HepG2 (cell line): ENCODE data around the gene CCSER1. TPM values are rescaled to one million over a fixed set of nuclear protein-coding genes. Genes with fewer than 3 reads are reported as not detected.

ENCODE experiments used
- ATAC-seq: fragments of 200-7000 bp; cut with Tn5 transposase; 3 replicates; pipeline ENCODE4 v1.9.1; 2020; ENCODE audit warnings: mild to moderate bottlenecking, moderate library complexity
- BruUV-seq: library from RNA; stranded (reverse); fragments of 400-500 nt; replicated peaks from 2 replicates; lab custom pipeline; 2021; lab: Mats Ljungman, UMichigan
- CTCF ChIA-PET: fragments of 300-600 bp; formaldehyde crosslinking; extraction: SDS; loops from one replicate; lab custom pipeline; 2021; ENCODE audit warnings: low total read pairs, inconsistent platforms, low intra/inter-chr PET ratio; lab: Yijun Ruan, JAX
- POLR2A ChIA-PET: fragments of 350-600 bp; sonication (Branson Sonifier 250); formaldehyde crosslinking; loops from one replicate; lab custom pipeline; 2020; ENCODE audit warnings: antibody characterized with exemption, inconsistent platforms; lab: Yijun Ruan, JAX
- DNase-seq: peaks from one replicate; pipeline ENCODE4 v3.0.0-alpha.2; 2015; ENCODE audit warnings: low spot score
- FAIRE-seq: peaks from 3 replicates; lab custom pipeline; 2011; peaks lifted over from hg19 to GRCh38; lab: Jason Lieb, UNC
- H2AFZ ChIP-seq: one replicate; pipeline ENCODE4 v1.6.1; 2011; ENCODE audit warnings: low read length, inconsistent platforms
- H3K27ac ChIP-seq: fragments of 300-600 bp; 3 replicates; pipeline ENCODE4 v1.8.0; 2011; ENCODE audit warnings: mixed run types, mild to moderate bottlenecking, mixed read lengths, low read length, inconsistent platforms; ENCODE audit not compliant: insufficient read depth; ENCODE audit errors: extremely low read length
- H3K27me3 ChIP-seq, 2 experiments: fragments of 200-600 bp in 1 of 2; 2 replicates in 1 of 2; 3 replicates in 1 of 2; pipeline versions ENCODE4 v1.6.0 to v1.8.0; 2011; ENCODE audit warnings: low read length in 2 of 2, mild to moderate bottlenecking in 2 of 2, moderate library complexity in 2 of 2, inconsistent platforms in 1 of 2; ENCODE audit not compliant: insufficient read depth in 2 of 2, control insufficient read depth in 1 of 2
- H3K36me3 ChIP-seq, 2 experiments: fragments of 200-600 bp in 1 of 2; replicated peaks in 1 of 2; 2 replicates in 1 of 2; 3 replicates in 1 of 2; pipeline versions ENCODE4 v1.5.1 to v1.8.0; 2011; ENCODE audit warnings: low read length in 2 of 2, inconsistent platforms in 1 of 2; ENCODE audit not compliant: insufficient read depth in 2 of 2, control insufficient read depth in 1 of 2
- H3K4me1 ChIP-seq: 2 replicates; pipeline ENCODE4 v1.5.1; 2012; ENCODE audit warnings: low read length, inconsistent platforms; ENCODE audit not compliant: insufficient read depth
- H3K4me2 ChIP-seq: 2 replicates; pipeline ENCODE4 v1.6.0; 2011; ENCODE audit warnings: low read depth, low read length, inconsistent platforms
- H3K4me3 ChIP-seq, 3 experiments: fragments of 200-600 bp in 1 of 3; sonication (generic), shearing (Covaris generic) in 1 of 3; replicated peaks in 1 of 3; 2 replicates each; pipeline ENCODE4 v1.5.1; 2011 to 2016; ENCODE audit warnings: low read length in 3 of 3, inconsistent platforms in 2 of 3, low read depth in 2 of 3, mild to moderate bottlenecking in 2 of 3, control low read depth in 1 of 3, mixed read lengths in 1 of 3; ENCODE audit not compliant: insufficient read depth in 1 of 3
- H3K79me2 ChIP-seq: one replicate; pipeline ENCODE4 v1.6.1; 2011; ENCODE audit warnings: low read length, inconsistent platforms; ENCODE audit not compliant: insufficient read depth
- H3K9ac ChIP-seq: 2 replicates; pipeline ENCODE4 v1.6.0; 2011; ENCODE audit warnings: mild to moderate bottlenecking, low read depth, low read length, inconsistent platforms; ENCODE audit not compliant: insufficient read depth
- H3K9me3 ChIP-seq: 2 replicates; pipeline ENCODE4 v1.5.1; 2012; ENCODE audit warnings: mild to moderate bottlenecking, low read length
- H4K20me1 ChIP-seq: 2 replicates; pipeline ENCODE4 v1.6.0; 2011; ENCODE audit warnings: inconsistent platforms, mild to moderate bottlenecking, low read length, moderate library complexity; ENCODE audit not compliant: insufficient read depth
- GABPB1 ChIP-seq: IDR thresholded peaks from 2 replicates; pipeline ENCODE4 v1.6.1; 2016; ENCODE audit warnings: mild to moderate bottlenecking, missing genetic modification reagents, moderate library complexity, missing compliant biosample characterization
- KMT2B ChIP-seq: IDR thresholded peaks from 2 replicates; pipeline ENCODE4 v1.6.1; 2016; ENCODE audit warnings: missing genetic modification reagents, missing compliant biosample characterization
- NFE2L1 ChIP-seq: sonication (generic); formaldehyde crosslinking; IDR thresholded peaks from 2 replicates; pipeline ENCODE4 v1.4.0; 2020; ENCODE audit warnings: missing genetic modification reagents, mild to moderate bottlenecking, borderline replicate concordance
- PCBP2 ChIP-seq: fragments of 200-400 bp; formaldehyde crosslinking; optimal IDR thresholded peaks from 2 replicates; pipeline ENCODE3; 2018; ENCODE audit warnings: low read length, low read depth; ENCODE audit not compliant: poor library complexity, severe bottlenecking
- PLRG1 ChIP-seq: fragments of 450-650 bp; conservative IDR thresholded peaks from 2 replicates; pipeline ENCODE4 v1.6.1; 2016
- SNAPC2 ChIP-seq: sonication (generic); formaldehyde crosslinking; IDR thresholded peaks from 2 replicates; pipeline ENCODE4 v1.8.1; 2022; ENCODE audit warnings: mild to moderate bottlenecking, missing genetic modification reagents
- ZBTB7B ChIP-seq: sonication (generic); formaldehyde crosslinking; IDR thresholded peaks from 2 replicates; pipeline ENCODE4 v1.4.0; 2020; ENCODE audit warnings: missing genetic modification reagents
- ZMYM2 ChIP-seq: sonication (generic); formaldehyde crosslinking; IDR thresholded peaks from 2 replicates; pipeline ENCODE4 v1.8.0; 2022; ENCODE audit warnings: mild to moderate bottlenecking, missing genetic modification reagents
- ZNF781 ChIP-seq: sonication (generic); formaldehyde crosslinking; IDR thresholded peaks from 2 replicates; pipeline ENCODE4 v1.5.1; 2020; ENCODE audit warnings: borderline replicate concordance, mild to moderate bottlenecking, missing genetic modification reagents; ENCODE audit errors: not compliant biosample characterization
- ZSCAN9 ChIP-seq: IDR thresholded peaks from 2 replicates; pipeline ENCODE4 v1.6.1; 2016; ENCODE audit warnings: borderline replicate concordance
- WGBS: methylation state at CpG from one replicate; pipeline ENCODE4 v1.1.6; 2017; ENCODE audit warnings: low lambda C conversion rate; 5-methylcytosine and 5-hydroxymethylcytosine counted together
- in situ Hi-C: cut with HindIII; loops from 2 replicates; pipeline ENCODE4 v1.10.0; 2017; ENCODE audit warnings: low pct_unique_long_range_greater_than_20kb; ENCODE audit not compliant: extremely low pct_ligation_motif_present
- intact Hi-C: fragments of 100-400 bp; cut with micrococcal nuclease; formaldehyde crosslinking; loops from one replicate; pipeline ENCODE4 v1.10.0; 2022; ENCODE audit not compliant: unreplicated experiment
- polyA plus RNA-seq, 8 experiments: library from polyadenylated mRNA; depleted of rRNA in 3 of 8; stranded (reverse) in 7 of 8; unstranded in 1 of 8; fragments of >200 nt; fragmentation: Illumina TruSeq in 4 of 8; extraction: Trizol in 4 of 8; gene quantifications; 2 replicates each; pipeline versions ENCODE4 v1.2.1 to v1.2.3, GENCODE V29; 2011 to 2016; ENCODE audit warnings: low read depth in 4 of 8, missing spikeins in 1 of 8, mixed read lengths in 1 of 8; ENCODE audit not compliant: insufficient read depth in 1 of 8
- total RNA-seq, 5 experiments: library from RNA; depleted of rRNA; stranded (reverse); fragments of >200 nt; fragmentation: Illumina TruSeq; extraction: Trizol; gene quantifications; 2 replicates each; pipeline ENCODE4 v1.2.3, GENCODE V29; 2016; ENCODE audit warnings: low read depth in 1 of 5
- TF ChIP-seq, protein P1 (sequence below): IDR thresholded peaks from 2 replicates; pipeline ENCODE4 v1.6.1; 2012; ENCODE audit warnings: low read depth, low read length, improper control_type of control experiment
- TF ChIP-seq, protein P2 (sequence below): sonication (generic); formaldehyde crosslinking; IDR thresholded peaks from 2 replicates; pipeline ENCODE4 v1.5.1; 2020; ENCODE audit warnings: mild to moderate bottlenecking, moderate library complexity, missing genetic modification reagents
- TF ChIP-seq, protein P3 (sequence below): sonication (generic); formaldehyde crosslinking; IDR thresholded peaks from 2 replicates; pipeline ENCODE4 v1.4.0; 2020; ENCODE audit warnings: missing genetic modification reagents, borderline replicate concordance
- TF ChIP-seq, protein P4 (sequence below): sonication (generic); formaldehyde crosslinking; IDR thresholded peaks from 2 replicates; pipeline ENCODE4 v1.8.0; 2022; ENCODE audit warnings: mild to moderate bottlenecking, missing genetic modification reagents; ENCODE audit not compliant: insufficient replicate concordance

The CCSER1 gene
- total and polyA plus RNA-seq, 2 of the 13 experiments (the other 11 are each of a cell fraction or from before 2014, with no cell fraction given) = not detected

DNA sequence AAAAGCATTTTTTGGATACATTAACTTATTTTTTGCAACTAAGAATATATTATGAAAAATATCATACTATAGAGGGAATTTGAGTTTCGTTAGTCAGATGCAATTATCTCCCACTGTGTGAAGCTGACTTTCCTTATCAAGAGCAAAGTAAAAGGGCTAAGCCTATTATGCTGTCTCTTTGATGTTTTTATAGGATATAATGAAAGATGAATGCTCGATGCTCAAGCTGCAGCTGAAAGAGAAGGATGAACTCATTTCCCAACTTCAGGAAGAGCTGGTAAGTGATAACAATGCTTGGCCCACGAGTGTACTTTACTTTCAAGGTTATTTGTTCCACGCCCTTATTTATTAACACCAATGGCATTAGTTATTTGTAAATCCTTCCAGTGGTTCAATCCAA lies 688.4 kb downstream of the CCSER1 start (continued):
- TF ChIP-seq, protein P1, sequence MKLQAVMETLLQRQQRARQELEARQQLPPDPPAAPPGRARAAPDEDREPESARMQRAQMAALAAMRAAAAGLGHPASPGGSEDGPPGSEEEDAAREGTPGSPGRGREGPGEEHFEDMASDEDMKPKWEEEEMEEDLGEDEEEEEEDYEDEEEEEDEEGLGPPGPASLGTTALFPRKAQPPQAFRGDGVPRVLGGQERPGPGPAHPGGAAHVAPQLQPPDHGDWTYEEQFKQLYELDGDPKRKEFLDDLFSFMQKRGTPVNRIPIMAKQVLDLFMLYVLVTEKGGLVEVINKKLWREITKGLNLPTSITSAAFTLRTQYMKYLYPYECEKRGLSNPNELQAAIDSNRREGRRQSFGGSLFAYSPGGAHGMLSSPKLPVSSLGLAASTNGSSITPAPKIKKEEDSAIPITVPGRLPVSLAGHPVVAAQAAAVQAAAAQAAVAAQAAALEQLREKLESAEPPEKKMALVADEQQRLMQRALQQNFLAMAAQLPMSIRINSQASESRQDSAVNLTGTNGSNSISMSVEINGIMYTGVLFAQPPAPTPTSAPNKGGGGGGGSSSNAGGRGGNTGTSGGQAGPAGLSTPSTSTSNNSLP = no peak
- TF ChIP-seq SNAPC2 (CRISPR knock-in tag) (no peak), ZMYM2 (CRISPR knock-in tag) (no peak), KMT2B (CRISPR knock-in tag) (no peak)
- TF ChIP-seq, protein P2, sequence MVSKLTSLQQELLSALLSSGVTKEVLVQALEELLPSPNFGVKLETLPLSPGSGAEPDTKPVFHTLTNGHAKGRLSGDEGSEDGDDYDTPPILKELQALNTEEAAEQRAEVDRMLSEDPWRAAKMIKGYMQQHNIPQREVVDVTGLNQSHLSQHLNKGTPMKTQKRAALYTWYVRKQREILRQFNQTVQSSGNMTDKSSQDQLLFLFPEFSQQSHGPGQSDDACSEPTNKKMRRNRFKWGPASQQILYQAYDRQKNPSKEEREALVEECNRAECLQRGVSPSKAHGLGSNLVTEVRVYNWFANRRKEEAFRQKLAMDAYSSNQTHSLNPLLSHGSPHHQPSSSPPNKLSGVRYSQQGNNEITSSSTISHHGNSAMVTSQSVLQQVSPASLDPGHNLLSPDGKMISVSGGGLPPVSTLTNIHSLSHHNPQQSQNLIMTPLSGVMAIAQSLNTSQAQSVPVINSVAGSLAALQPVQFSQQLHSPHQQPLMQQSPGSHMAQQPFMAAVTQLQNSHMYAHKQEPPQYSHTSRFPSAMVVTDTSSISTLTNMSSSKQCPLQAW (CRISPR knock-in tag) = no peak

DNA sequence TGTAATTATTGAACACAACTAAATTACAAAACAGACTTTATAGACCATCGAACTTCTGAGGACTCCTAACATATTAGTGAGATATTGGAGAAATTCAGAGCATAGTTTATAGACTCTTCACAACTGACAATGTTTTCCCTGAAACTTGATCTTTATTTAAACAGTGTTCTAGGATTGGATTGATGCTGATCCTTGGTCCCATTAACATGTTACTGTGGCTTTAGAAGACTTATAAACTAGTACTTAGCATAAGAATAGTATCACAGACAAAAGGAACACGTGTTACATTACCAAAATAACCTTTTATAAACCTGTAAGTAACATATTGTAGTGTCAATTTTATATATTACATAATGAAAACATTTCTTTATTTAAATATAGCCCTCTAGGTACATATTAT lies 689.6 kb downstream of the CCSER1 start:
- POLR2A ChIA-PET = no interaction called here
- no peak overlapping the region for H3K27ac ChIP-seq
- DNase-seq = no peak
- H3K4me1 ChIP-seq = no peaks in the 10 kb centered on the region
- no peak overlapping the region for H3K9ac ChIP-seq
- in situ Hi-C loops (no loop called here), intact Hi-C loops (no loop called here)
- 2% methylated on average over 2 of the region's 2 CpGs for WGBS
- peaks cover 29% of the 10 kb centered on the region for H3K9me3 ChIP-seq
- no peaks in the 10 kb centered on the region for H4K20me1 ChIP-seq
- no peaks in the 10 kb centered on the region for H3K27me3 ChIP-seq
- FAIRE-seq = no peak
- CTCF ChIA-PET = no interaction called here
- no peak overlapping the region for H3K4me2 ChIP-seq
- no TSS peak for BruUV-seq
- H3K4me3 ChIP-seq = no peak overlapping the region
- H2AFZ ChIP-seq = no peak overlapping the region
- H3K36me3 ChIP-seq = no peaks in the 10 kb centered on the region
- no peak for ATAC-seq
- H3K79me2 ChIP-seq = no peaks in the 10 kb centered on the region
- TF ChIP-seq ZBTB7B (CRISPR knock-in tag) (no peak), PLRG1 (no peak), ZSCAN9 (no peak), PCBP2 (no peak), NFE2L1 (CRISPR knock-in tag) (no peak), ZNF781 (no peak), GABPB1 (CRISPR knock-in tag) (no peak)
- TF ChIP-seq, protein P3, sequence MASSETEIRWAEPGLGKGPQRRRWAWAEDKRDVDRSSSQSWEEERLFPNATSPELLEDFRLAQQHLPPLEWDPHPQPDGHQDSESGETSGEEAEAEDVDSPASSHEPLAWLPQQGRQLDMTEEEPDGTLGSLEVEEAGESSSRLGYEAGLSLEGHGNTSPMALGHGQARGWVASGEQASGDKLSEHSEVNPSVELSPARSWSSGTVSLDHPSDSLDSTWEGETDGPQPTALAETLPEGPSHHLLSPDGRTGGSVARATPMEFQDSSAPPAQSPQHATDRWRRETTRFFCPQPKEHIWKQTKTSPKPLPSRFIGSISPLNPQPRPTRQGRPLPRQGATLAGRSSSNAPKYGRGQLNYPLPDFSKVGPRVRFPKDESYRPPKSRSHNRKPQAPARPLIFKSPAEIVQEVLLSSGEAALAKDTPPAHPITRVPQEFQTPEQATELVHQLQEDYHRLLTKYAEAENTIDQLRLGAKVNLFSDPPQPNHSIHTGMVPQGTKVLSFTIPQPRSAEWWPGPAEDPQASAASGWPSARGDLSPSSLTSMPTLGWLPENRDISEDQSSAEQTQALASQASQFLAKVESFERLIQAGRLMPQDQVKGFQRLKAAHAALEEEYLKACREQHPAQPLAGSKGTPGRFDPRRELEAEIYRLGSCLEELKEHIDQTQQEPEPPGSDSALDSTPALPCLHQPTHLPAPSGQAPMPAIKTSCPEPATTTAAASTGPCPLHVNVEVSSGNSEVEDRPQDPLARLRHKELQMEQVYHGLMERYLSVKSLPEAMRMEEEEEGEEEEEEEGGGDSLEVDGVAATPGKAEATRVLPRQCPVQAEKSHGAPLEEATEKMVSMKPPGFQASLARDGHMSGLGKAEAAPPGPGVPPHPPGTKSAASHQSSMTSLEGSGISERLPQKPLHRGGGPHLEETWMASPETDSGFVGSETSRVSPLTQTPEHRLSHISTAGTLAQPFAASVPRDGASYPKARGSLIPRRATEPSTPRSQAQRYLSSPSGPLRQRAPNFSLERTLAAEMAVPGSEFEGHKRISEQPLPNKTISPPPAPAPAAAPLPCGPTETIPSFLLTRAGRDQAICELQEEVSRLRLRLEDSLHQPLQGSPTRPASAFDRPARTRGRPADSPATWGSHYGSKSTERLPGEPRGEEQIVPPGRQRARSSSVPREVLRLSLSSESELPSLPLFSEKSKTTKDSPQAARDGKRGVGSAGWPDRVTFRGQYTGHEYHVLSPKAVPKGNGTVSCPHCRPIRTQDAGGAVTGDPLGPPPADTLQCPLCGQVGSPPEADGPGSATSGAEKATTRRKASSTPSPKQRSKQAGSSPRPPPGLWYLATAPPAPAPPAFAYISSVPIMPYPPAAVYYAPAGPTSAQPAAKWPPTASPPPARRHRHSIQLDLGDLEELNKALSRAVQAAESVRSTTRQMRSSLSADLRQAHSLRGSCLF = no peak
- TF ChIP-seq, protein P4, sequence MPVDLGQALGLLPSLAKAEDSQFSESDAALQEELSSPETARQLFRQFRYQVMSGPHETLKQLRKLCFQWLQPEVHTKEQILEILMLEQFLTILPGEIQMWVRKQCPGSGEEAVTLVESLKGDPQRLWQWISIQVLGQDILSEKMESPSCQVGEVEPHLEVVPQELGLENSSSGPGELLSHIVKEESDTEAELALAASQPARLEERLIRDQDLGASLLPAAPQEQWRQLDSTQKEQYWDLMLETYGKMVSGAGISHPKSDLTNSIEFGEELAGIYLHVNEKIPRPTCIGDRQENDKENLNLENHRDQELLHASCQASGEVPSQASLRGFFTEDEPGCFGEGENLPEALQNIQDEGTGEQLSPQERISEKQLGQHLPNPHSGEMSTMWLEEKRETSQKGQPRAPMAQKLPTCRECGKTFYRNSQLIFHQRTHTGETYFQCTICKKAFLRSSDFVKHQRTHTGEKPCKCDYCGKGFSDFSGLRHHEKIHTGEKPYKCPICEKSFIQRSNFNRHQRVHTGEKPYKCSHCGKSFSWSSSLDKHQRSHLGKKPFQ = no peak
